Amniotic stem cell (primary cell): ENCODE measurements around the gene CPA2.
"Not testable (repeated sequence)": the region's sequence is repeated elsewhere in the genome, so short reads cannot be mapped to it uniquely, and the experiment has no call there.

ENCODE experiments used
- DNase-seq: peaks from one replicate; lab custom pipeline; 2025; lab: John Stamatoyannopoulos, UW

CPA2 gene

DNA sequence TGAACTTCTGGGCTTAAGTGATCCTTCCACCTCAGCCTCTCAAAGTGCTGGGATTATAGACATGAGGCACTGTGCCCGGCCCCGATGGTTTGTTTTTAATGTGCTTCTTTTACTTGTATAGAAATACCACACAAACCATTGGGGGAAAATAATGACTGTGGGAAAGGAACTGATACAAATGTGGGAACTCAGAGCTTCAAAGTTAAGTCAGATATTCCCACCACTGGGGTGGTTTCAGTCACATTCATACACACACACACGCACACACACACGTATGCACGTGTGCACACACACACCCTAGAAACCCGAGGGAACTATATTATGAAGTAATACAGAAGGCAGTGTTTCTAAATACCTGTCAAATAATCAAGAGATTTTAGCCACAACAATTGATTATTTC is 43.3 kb downstream of the CPA2 start:
- DNase-seq: no peak

DNA sequence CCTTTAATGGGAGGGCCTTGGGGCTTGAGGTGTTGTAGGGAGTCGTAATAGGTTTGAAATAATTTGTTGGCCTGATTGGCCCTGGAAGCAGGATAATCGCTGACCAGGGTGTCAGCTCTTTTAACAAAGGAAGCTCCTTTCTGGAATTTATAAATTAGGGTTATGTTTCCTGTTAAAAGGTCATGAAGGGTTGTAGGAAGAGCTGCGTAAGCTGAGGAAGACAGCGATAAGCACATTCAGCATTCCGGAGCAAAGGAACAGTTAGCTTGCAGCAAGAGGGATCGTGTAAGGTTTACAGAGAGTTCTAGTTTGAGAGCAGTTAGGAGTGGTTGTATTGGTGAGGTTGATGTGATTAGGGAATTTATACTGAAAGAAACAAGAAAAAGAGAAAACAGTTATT is 47.6 kb downstream of the CPA2 start:
- DNase-seq: no peak

DNA sequence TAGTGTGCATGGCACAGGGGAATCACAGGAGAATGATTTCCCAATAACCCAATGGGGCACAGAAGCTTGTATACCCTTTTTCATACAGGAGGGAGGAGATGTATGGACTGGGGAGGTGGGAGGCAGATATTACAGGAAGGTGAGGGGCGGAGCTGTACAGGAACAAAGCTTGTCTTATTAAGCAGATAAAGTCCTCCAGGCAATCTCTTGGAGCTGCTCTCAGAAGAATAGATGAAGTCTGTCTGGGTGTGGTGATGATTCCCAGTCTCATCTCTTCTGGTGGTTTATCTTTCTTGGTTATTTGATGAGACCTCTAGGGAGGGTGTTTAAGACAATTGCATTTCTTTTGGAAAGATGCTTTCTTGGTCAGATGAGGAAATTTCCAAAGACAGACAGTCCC is 52.9 kb downstream of the CPA2 start:
- DNase-seq: no peak

DNA sequence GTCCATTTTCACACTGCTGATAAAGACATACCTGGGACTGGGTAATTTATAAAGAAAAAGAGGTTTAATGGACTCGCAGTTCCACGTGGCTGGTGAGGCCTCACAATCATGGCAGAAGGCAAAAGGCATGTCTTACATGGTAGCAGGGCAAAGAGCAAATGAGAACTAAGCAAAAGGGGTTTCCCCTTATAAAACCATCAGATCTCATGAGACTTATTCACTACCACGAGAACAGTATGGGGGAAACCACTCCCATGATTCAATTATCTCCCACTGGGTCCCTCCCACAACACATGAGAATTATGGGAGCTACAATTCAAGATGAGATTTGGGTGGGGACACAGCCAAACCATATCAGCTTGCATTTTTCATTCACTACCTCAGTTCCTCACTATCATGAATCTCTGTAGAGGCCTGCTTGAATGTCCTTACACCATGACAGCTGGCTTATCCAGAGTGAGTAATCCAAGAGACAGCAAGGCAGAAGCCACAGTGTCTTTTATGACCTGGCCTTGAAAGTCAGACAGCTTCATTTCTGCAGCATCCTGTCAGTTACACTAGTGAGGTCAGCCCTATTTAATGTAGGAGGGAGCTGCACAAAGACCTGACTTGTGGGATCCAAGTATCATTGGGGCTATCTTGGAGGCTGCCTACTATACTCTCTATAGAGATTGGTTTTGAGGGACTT is 55.0 kb downstream of the CPA2 start:
- DNase-seq: not testable (repeated sequence)

- DNase-seq: no peak
Measured at GRCh38 chr7:130322615-130323014, 56.0 kb downstream of the CPA2 start.

- no peak for DNase-seq
Measured at GRCh38 chr7:130324306-130324943, 57.8 kb downstream of the CPA2 start.

- DNase-seq: no peak
Measured at GRCh38 chr7:130329681-130330080, 63.0 kb downstream of the CPA2 start.

- no peak for DNase-seq
Measured at GRCh38 chr7:130332259-130333053, 65.8 kb downstream of the CPA2 start.

- no peak for DNase-seq
Measured at GRCh38 chr7:130333832-130334231, 67.2 kb downstream of the CPA2 start.

DNA sequence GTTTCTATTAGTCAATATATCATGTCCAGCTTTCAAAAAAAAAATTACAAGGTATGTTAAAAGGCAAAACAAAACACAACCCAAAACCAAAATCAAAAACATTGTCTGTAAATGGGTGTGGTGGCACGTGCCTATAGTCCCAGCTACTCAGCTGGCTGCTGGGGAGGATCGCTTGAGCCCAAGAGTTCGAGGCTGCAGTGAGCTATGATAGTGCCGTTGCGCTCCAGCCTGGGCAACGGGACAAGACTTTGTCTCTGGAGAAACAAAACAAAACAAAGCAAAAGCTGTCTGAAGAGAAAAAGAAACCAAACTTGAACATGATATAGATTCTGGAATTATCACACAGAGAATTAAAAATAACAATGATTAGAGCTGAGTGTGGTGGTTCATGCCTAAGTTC is 67.6 kb downstream of the CPA2 start:
- no peak for DNase-seq

DNA sequence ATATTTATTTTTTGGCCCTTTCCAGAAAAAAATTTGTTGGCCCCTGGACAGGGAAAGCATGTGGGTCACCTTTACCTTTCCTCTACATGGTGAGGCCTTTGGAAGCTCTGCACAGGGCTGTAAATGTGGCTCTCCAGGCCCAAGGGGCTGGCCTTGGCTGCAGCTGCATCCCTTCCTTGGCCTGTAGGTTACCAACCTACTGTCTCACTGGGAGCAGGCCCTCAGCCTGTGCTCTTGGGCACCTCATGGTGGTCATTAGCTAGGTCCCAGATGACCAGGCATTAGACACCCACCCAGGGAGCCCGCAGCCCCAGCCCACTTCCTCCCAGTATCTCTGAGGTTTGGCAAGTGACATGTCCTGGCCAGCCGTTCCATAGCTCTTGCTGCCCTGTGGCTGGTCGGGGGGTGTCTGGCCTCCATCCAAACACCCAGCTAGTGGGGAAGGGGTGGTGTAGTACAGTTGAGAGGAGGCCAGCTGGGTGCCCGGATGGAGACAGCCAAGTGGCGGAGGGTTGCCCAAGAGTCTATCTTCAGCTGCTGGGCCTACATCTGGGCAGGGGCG is 70.8 kb downstream of the CPA2 start:
- DNase-seq: no peak

GRCh38 chr7:130338233-130338632 is 71.6 kb downstream of the CPA2 start:
- DNase-seq: no peak
